GM18519 (cell line): ENCODE measurements around the gene FABP6.

Experiments
- ATAC-seq: cut with Tn5 transposase; IDR thresholded peaks from one replicate; pipeline ENCODE4 v1.9.1; 2021; ENCODE audit warnings: mild to moderate bottlenecking, moderate library complexity; ENCODE audit not compliant: unreplicated experiment, low FRiP score

FABP6 gene

DNA sequence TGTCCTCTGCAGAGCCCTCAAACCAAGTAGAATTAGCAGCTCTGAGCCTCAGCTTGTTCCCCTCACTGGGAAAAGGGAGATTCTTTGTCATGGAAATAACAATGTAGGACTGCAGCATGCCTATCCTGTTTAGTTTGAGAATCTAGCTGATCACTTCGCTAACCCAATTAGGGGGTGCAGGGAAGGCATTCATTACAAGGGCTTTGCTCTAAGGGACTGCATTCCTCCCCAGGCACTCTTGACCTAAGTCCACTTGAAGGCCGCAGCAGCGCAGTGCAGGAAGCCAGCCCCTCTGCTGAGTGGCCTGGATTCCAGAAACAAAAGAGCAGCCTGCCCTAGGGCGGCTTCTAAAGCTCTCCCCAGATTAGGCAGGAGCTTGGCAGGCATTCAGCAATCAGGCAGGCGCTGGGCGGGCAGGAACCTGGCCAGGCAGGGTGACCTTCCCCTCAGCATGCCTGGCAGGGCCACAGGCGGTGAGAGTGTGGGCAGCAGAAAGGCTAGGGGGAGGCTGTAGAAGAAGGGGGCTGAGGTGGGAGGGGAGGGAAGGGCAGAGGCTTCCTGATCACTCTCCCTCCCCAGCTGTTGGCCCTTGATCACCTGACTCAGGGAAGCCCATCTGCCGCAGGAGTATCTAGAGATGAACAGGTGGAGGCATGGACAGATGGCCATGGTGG lies 58.2 kb downstream of the FABP6 start:
- ATAC-seq: no peak
